Neuronal stem cell (in vitro differentiated cells): Measurements from ENCODE around the gene EIF1B.
A peak's percentile ranks its signal among the peaks of the same experiment; 100 is the strongest.

Experiments
- DNase-seq: peaks from one replicate; pipeline ENCODE4 v3.0.0-alpha.2; 2013; ENCODE audit warnings: low spot score
- H2AFZ ChIP-seq: one replicate; pipeline ENCODE4 v1.6.1; 2013; ENCODE audit warnings: mild to moderate bottlenecking, low read length, inconsistent platforms
- H2AK5ac ChIP-seq: 2 replicates; pipeline ENCODE4 v1.6.1; 2013; ENCODE audit warnings: low read depth, mild to moderate bottlenecking, inconsistent platforms, low read length, moderate library complexity, mixed read lengths
- H2BK120ac ChIP-seq: 2 replicates; pipeline ENCODE4 v1.6.1; 2013; ENCODE audit warnings: low read depth, mild to moderate bottlenecking, inconsistent platforms, low read length, moderate library complexity, mixed read lengths
- H2BK12ac ChIP-seq: one replicate; pipeline ENCODE4 v1.6.1; 2013; ENCODE audit warnings: low read length, inconsistent platforms
- H2BK15ac ChIP-seq: 2 replicates; pipeline ENCODE4 v1.6.1; 2013; ENCODE audit warnings: mild to moderate bottlenecking, low read length, inconsistent platforms, mixed read lengths
- H2BK5ac ChIP-seq: one replicate; pipeline ENCODE4 v1.6.1; 2013; ENCODE audit warnings: inconsistent platforms, mild to moderate bottlenecking, low read length, moderate library complexity
- H3K14ac ChIP-seq: one replicate; pipeline ENCODE4 v1.6.1; 2013; ENCODE audit warnings: low read length, inconsistent platforms
- H3K18ac ChIP-seq: 2 replicates; pipeline ENCODE4 v1.6.1; 2013; ENCODE audit warnings: low read length, inconsistent platforms
- H3K23ac ChIP-seq: 2 replicates; pipeline ENCODE4 v1.6.1; 2013; ENCODE audit warnings: low read depth, mild to moderate bottlenecking, mixed read lengths, low read length, inconsistent platforms; ENCODE audit not compliant: poor library complexity
- H3K27ac ChIP-seq: replicated peaks from 3 replicates; pipeline ENCODE4 v1.5.1; 2013; ENCODE audit warnings: low read length, inconsistent platforms
- H3K27me3 ChIP-seq, 3 experiments: 2 replicates each; pipeline ENCODE4 v1.6.1; 2013; ENCODE audit warnings: low read length in 3 of 3, mild to moderate bottlenecking in 2 of 3, inconsistent platforms in 1 of 3, low read depth in 1 of 3, mixed read lengths in 1 of 3, moderate library complexity in 1 of 3; ENCODE audit not compliant: control insufficient read depth in 3 of 3, insufficient read depth in 3 of 3
- H3K36me3 ChIP-seq, 2 donors: replicated peaks in 1 of 2; 2 replicates each; pipeline ENCODE4 v1.6.1; 2013; ENCODE audit warnings: low read length in 2 of 2; ENCODE audit not compliant: control insufficient read depth in 2 of 2, insufficient read depth in 2 of 2
- H3K4ac ChIP-seq: 2 replicates; pipeline ENCODE4 v1.6.1; 2013; ENCODE audit warnings: inconsistent platforms, mild to moderate bottlenecking, low read length, moderate library complexity
- H3K4me1 ChIP-seq, 2 donors: 1 replicate in 1 of 2; 2 replicates in 1 of 2; pipeline ENCODE4 v1.6.1; 2013; ENCODE audit warnings: low read length in 2 of 2, low read depth in 1 of 2; ENCODE audit not compliant: control insufficient read depth in 2 of 2, insufficient read depth in 1 of 2
- H3K4me2 ChIP-seq: one replicate; pipeline ENCODE4 v1.6.1; 2013; ENCODE audit warnings: mild to moderate bottlenecking, low read length, inconsistent platforms; ENCODE audit not compliant: insufficient read depth, poor library complexity, severe bottlenecking
- H3K4me3 ChIP-seq, 2 donors: 2 replicates each; pipeline ENCODE4 v1.5.1; 2013; ENCODE audit warnings: low read length in 2 of 2, mild to moderate bottlenecking in 2 of 2, inconsistent platforms in 1 of 2, moderate library complexity in 1 of 2
- H3K79me1 ChIP-seq: one replicate; pipeline ENCODE4 v1.6.1; 2013; ENCODE audit warnings: low read depth, mild to moderate bottlenecking, inconsistent platforms, low read length, moderate library complexity
- H3K9ac ChIP-seq: one replicate; pipeline ENCODE4 v1.6.1; 2013; ENCODE audit warnings: mild to moderate bottlenecking, low read depth, low read length, inconsistent platforms; ENCODE audit not compliant: poor library complexity
- H3K9me3 ChIP-seq, 2 donors: replicated peaks in 1 of 2; 2 replicates each; pipeline versions ENCODE3 to v1.6.1; 2013; ENCODE audit warnings: low read length in 2 of 2, mild to moderate bottlenecking in 2 of 2, inconsistent platforms in 1 of 2, low read depth in 1 of 2, mixed read lengths in 1 of 2, moderate library complexity in 1 of 2; ENCODE audit not compliant: control insufficient read depth in 2 of 2, insufficient read depth in 1 of 2
- H4K8ac ChIP-seq: one replicate; pipeline ENCODE4 v1.6.1; 2013; ENCODE audit warnings: low read depth, mild to moderate bottlenecking, inconsistent platforms, low read length, moderate library complexity
- H4K91ac ChIP-seq: one replicate; pipeline ENCODE4 v1.6.1; 2013; ENCODE audit warnings: low read length, low read depth, mild to moderate bottlenecking, inconsistent platforms; ENCODE audit not compliant: poor library complexity
- WGBS, 2 donors: extraction: QIAGEN DNeasy Blood & Tissue Kit; methylation state at CpG; one replicate each; pipeline ENCODE4 v1.1.7; 2013; ENCODE audit warnings: missing lambda C conversion rate in 2 of 2, mixed read lengths in 1 of 2; ENCODE audit not compliant: insufficient read length in 2 of 2, insufficient replicate concordance in 1 of 2; ENCODE audit errors: extremely low coverage in 2 of 2; 5-methylcytosine and 5-hydroxymethylcytosine counted together

EIF1B gene

GRCh38 chr3:40267937-40268724 is 41.4 kb upstream of the EIF1B start:
- no peak overlapping the region for H3K14ac ChIP-seq
- peaks cover 0 to 1% of the 10 kb centered on the region in 2 donors for H3K36me3 ChIP-seq
- peaks cover 7 to 10% of the 10 kb centered on the region in 2 donors for H3K4me1 ChIP-seq
- H4K91ac ChIP-seq: no peak overlapping the region
- H3K4me2 ChIP-seq: no peak overlapping the region
- no peak for DNase-seq
- no peak overlapping the region for H2AFZ ChIP-seq
- no peak overlapping the region for H3K18ac ChIP-seq
- H2BK120ac ChIP-seq: no peak overlapping the region
- H3K4ac ChIP-seq: no peak overlapping the region
- no peak overlapping the region for H2BK5ac ChIP-seq
- H2BK15ac ChIP-seq: no peak overlapping the region
- no peak overlapping the region for H2BK12ac ChIP-seq
- H2AK5ac ChIP-seq: no peak overlapping the region
- no peaks in the 10 kb centered on the region for H3K79me1 ChIP-seq
- peaks cover 0 to 2% of the 10 kb centered on the region in 2 donors for H3K9me3 ChIP-seq
- no peak overlapping the region for H3K23ac ChIP-seq
- no peak overlapping the region for H3K9ac ChIP-seq
- WGBS, 2 donors: no CpG with 5 or more reads among the region's 4 CpGs
- H4K8ac ChIP-seq: no peak overlapping the region
- no peak overlapping the region for H3K4me3 ChIP-seq
- H3K27me3 ChIP-seq: no peaks in the 10 kb centered on the region
- H3K27ac ChIP-seq: no peak overlapping the region

GRCh38 chr3:40268802-40269524 is 40.5 kb upstream of the EIF1B start:
- no peak overlapping the region for H4K8ac ChIP-seq
- no peak overlapping the region for H2BK12ac ChIP-seq
- peaks cover 0 to 2% of the 10 kb centered on the region in 2 donors for H3K9me3 ChIP-seq
- H3K27ac ChIP-seq: no peak overlapping the region
- no peak overlapping the region for H2BK120ac ChIP-seq
- H3K27me3 ChIP-seq: no peaks in the 10 kb centered on the region
- no peak overlapping the region for H2AK5ac ChIP-seq
- no peak overlapping the region for H3K4me2 ChIP-seq
- H2BK15ac ChIP-seq: no peak overlapping the region
- no peak for DNase-seq
- no peak overlapping the region for H3K4ac ChIP-seq
- H2BK5ac ChIP-seq: no peak overlapping the region
- peaks cover 7 to 10% of the 10 kb centered on the region in 2 donors for H3K4me1 ChIP-seq
- no peak overlapping the region for H4K91ac ChIP-seq
- H3K36me3 ChIP-seq: peaks cover 0 to 1% of the 10 kb centered on the region in 2 donors
- no peak overlapping the region for H3K23ac ChIP-seq
- no peak overlapping the region for H3K18ac ChIP-seq
- peak overlapping the region; percentile 36 for H2AFZ ChIP-seq
- no peak overlapping the region for H3K14ac ChIP-seq
- H3K4me3 ChIP-seq: no peak overlapping the region
- no peak overlapping the region for H3K9ac ChIP-seq
- no peaks in the 10 kb centered on the region for H3K79me1 ChIP-seq
- no CpG with 5 or more reads among the region's 2 CpGs for WGBS, 2 donors

GRCh38 chr3:40278791-40279190 is 30.7 kb upstream of the EIF1B start:
- Histone ChIP-seq H3K79me1 (no peaks in the 10 kb centered on the region), H2BK5ac (no peak overlapping the region), H2BK120ac (no peak overlapping the region), H3K36me3 (no peaks in the 10 kb centered on the region), H3K4me2 (no peak overlapping the region), H3K27ac (no peak overlapping the region), H3K9me3 (no peaks in the 10 kb centered on the region), H3K4me3 (no peak overlapping the region), H3K18ac (no peak overlapping the region), H2BK15ac (no peak overlapping the region), H3K23ac (no peak overlapping the region), H3K9ac (peak overlapping the region; percentile 30), H2BK12ac (no peak overlapping the region), H2AFZ (no peak overlapping the region), H3K4me1 (no peaks in the 10 kb centered on the region), H3K4ac (no peak overlapping the region), H4K91ac (no peak overlapping the region), H3K14ac (no peak overlapping the region), H2AK5ac (no peak overlapping the region), H3K27me3 (no peaks in the 10 kb centered on the region), H4K8ac (no peak overlapping the region)
- WGBS, 2 donors: no CpG with 5 or more reads among the region's 1 CpG
- no peak for DNase-seq

GRCh38 chr3:40281995-40282394 is 27.5 kb upstream of the EIF1B start:
- no CpG with 5 or more reads among the region's 2 CpGs for WGBS, 2 donors
- DNase-seq: no peak
- no peaks in the 10 kb centered on the region for H3K9me3 ChIP-seq
- H3K9ac ChIP-seq: no peak overlapping the region
- no peak overlapping the region for H2AFZ ChIP-seq
- H3K23ac ChIP-seq: no peak overlapping the region
- no peaks in the 10 kb centered on the region for H3K27me3 ChIP-seq
- H4K8ac ChIP-seq: no peak overlapping the region
- H3K36me3 ChIP-seq: no peaks in the 10 kb centered on the region
- H4K91ac ChIP-seq: no peak overlapping the region
- no peak overlapping the region for H2BK120ac ChIP-seq
- H2BK12ac ChIP-seq: no peak overlapping the region
- H3K4me1 ChIP-seq: no peaks in the 10 kb centered on the region
- no peak overlapping the region for H2BK5ac ChIP-seq
- no peak overlapping the region for H3K4me3 ChIP-seq
- H3K79me1 ChIP-seq: no peaks in the 10 kb centered on the region
- H3K18ac ChIP-seq: no peak overlapping the region
- no peak overlapping the region for H2BK15ac ChIP-seq
- no peak overlapping the region for H2AK5ac ChIP-seq
- H3K27ac ChIP-seq: no peak overlapping the region
- H3K14ac ChIP-seq: no peak overlapping the region
- no peak overlapping the region for H3K4me2 ChIP-seq
- H3K4ac ChIP-seq: no peak overlapping the region
